OCI-LY7 (cell line): ENCODE measurements around the gene RHOXF1.

Experiments
- EZH2phosphoT487 ChIP-seq: fragments of 200-600 bp; sonication (generic); IDR thresholded peaks from 2 replicates; pipeline ENCODE4 v1.6.1; 2018; ENCODE audit warnings: low read depth, borderline replicate concordance, mild to moderate bottlenecking, mixed run types, antibody characterized with exemption, low read length, moderate library complexity, mixed read lengths
- TF ChIP-seq, protein P1 (sequence below): fragments of 200-600 bp; sonication (generic); conservative IDR thresholded peaks from 2 replicates; pipeline ENCODE4 v1.5.1; 2014; ENCODE audit warnings: mild to moderate bottlenecking, antibody characterized with exemption, low read length, moderate library complexity, mixed read lengths

DNA sequence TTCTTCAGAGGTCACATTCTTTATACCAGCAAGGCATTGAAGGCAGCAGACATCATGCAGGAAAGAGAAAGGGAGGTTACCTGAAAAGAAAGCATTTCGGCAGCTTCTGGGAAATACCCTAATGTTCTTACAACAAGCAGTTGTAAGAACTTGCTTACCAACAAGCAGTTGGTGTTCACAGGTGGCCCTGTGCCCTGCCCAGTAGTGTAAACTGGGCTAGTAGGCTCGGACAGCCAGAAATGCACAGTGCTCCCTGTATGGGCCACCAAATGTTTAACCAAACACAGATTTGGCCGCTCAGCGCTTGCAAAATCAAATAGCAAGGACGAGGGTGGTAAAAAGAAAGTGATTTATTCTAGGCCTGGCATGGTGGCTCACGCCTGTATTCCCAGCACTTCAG, 20.4 kb upstream of the RHOXF1 start:
- TF ChIP-seq, protein P1, sequence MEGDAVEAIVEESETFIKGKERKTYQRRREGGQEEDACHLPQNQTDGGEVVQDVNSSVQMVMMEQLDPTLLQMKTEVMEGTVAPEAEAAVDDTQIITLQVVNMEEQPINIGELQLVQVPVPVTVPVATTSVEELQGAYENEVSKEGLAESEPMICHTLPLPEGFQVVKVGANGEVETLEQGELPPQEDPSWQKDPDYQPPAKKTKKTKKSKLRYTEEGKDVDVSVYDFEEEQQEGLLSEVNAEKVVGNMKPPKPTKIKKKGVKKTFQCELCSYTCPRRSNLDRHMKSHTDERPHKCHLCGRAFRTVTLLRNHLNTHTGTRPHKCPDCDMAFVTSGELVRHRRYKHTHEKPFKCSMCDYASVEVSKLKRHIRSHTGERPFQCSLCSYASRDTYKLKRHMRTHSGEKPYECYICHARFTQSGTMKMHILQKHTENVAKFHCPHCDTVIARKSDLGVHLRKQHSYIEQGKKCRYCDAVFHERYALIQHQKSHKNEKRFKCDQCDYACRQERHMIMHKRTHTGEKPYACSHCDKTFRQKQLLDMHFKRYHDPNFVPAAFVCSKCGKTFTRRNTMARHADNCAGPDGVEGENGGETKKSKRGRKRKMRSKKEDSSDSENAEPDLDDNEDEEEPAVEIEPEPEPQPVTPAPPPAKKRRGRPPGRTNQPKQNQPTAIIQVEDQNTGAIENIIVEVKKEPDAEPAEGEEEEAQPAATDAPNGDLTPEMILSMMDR: no peak
- no peak for TF ChIP-seq EZH2phosphoT487
